ENCODE results near the gene PTPRN2.

The PTPRN2 gene

DNA sequence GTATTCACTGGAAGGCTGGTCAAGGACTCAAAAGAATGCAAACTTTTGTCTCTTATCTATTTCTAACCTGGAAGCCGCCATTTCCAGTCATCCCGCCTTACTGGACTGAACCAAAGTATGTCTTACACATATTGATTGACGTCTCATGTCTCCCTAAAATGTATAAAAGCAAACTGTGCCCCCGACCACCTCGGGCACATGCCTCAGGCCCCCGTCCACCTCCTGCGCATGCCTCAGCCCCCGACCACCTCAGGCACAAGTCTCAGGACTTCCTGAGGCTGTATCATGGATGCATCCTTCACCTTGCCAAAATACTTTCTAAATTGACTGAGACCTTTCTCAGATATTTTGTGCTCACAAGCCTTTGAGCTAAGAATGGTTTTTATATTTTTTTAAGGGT, 148.6 kb downstream of the PTPRN2 start:
- TF ChIP-seq, protein P1, sequence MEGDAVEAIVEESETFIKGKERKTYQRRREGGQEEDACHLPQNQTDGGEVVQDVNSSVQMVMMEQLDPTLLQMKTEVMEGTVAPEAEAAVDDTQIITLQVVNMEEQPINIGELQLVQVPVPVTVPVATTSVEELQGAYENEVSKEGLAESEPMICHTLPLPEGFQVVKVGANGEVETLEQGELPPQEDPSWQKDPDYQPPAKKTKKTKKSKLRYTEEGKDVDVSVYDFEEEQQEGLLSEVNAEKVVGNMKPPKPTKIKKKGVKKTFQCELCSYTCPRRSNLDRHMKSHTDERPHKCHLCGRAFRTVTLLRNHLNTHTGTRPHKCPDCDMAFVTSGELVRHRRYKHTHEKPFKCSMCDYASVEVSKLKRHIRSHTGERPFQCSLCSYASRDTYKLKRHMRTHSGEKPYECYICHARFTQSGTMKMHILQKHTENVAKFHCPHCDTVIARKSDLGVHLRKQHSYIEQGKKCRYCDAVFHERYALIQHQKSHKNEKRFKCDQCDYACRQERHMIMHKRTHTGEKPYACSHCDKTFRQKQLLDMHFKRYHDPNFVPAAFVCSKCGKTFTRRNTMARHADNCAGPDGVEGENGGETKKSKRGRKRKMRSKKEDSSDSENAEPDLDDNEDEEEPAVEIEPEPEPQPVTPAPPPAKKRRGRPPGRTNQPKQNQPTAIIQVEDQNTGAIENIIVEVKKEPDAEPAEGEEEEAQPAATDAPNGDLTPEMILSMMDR (conservative IDR thresholded peaks at IDR 0.05; ENCODE audit: low read length), result no peak
- H3K4me3 ChIP-seq (ENCODE audit: low read length), result no peak overlapping the region
- no peak for DNase-seq (ENCODE audit: low read depth)

DNA sequence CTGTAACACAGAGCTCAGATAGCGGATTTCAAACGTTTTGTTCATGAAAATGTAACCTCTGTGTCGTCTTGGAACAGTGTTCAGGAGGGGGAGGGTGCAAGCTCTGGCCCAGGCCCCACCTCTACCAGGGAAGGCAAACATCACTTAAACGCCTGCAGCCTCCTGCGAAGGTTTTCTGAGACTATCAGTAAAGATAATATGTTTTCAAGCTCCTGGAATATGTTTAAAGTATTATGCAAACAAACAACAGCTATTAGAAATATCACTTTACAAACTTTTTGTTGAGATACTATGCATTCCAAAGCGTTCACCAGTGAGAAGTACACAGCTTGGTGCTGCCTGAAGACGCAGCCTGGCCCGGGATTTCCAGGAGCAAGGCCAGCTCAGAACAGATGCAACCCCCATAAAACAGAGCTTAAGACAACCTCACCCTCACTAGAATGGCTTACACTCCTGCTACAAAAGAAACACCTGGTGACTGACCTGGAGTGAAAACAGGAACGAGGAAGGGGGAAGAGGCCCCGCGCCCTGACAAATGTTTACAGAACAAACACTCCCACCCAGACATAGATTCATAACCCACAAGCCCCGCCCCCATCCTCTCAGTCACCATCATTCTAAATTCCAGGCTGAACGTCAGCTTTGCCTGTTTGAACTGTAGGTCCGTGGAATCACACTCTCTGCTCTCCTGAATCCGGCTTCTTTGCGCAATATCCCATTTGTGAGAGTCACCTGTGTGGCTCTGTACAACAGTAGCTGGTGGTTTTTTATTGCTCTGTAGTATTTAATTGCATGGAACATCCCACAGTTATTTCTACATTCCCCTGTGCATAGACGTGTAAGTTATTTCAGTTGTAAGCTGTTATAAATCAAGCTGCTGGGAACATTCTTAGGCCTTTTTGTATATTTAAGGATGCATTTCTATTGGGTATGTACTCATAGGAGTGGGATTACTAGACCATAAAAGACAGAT, 155.0 kb downstream of the PTPRN2 start:
- TF ChIP-seq, protein P1 (conservative IDR thresholded peaks at IDR 0.05; ENCODE audit: low read length), result no peak
- no peak overlapping the region for H3K4me3 ChIP-seq (ENCODE audit: low read length)
- no peak for DNase-seq (ENCODE audit: low read depth)

DNA sequence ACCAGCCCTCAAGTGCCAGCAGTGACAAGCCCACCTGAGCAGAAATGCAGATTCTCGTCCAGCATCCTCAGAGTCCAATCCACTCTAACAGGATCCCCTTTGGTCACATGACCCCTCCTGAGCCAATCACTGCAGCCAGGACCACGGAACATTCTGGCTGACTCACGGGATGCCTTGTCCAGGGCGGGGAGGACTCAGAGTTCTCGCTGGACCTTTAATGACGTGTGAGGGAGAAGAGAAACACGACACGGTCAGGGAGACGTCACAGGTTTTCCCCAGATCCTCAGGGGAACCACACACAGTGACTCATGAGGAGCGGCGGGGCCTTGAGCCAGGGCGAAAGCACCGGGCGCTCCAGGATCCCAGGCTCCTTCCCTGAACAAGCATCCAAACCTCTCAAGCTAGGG, 155.7 kb downstream of the PTPRN2 start:
- TF ChIP-seq, protein P1 (conservative IDR thresholded peaks at IDR 0.05; ENCODE audit: low read length), result no peak
- no peak for DNase-seq (ENCODE audit: low read depth)
- no peak overlapping the region for H3K4me3 ChIP-seq (ENCODE audit: low read length)

DNA sequence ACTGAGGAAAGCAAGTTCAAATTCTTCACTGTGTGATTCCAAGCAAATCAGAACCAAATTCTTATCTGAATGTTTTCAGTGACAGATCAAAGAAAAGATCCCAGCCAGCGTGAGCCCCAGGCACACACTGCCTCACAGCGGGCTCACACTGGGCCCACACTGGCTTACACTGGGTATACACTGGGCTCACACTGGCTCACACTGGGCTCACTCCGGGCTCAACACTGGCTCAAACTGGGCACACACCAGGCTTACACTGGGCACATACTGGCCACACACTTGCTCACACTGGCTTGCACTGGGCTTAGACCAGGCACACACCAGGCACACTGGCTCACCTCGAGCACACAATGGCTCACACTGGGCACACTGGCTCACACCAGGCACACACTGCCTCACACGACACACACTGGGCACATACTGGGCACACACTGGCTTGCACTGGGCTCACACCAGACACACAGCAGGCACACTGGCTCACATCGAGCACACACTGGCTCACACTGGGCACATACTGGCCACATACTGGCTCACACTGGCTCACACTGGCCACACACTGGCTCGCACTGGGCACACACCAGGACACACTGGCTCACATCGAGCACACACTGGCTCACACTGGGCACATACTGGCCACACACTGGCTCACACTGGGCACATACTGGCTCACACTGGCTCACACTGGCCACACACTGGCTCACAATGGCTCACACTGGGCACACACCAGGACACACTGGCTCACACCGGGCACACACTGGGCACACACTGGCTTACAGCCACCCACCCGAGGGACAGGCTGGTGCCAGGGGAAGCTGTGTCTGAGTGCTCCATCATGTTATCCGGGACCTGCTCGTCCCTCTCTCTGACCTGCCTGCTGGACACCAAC, 156.3 kb downstream of the PTPRN2 start:
- no peak overlapping the region for H3K4me3 ChIP-seq (ENCODE audit: low read length)
- TF ChIP-seq, protein P1 (conservative IDR thresholded peaks at IDR 0.05; ENCODE audit: low read length), result no peak
- DNase-seq (ENCODE audit: low read depth), result no peak

DNA sequence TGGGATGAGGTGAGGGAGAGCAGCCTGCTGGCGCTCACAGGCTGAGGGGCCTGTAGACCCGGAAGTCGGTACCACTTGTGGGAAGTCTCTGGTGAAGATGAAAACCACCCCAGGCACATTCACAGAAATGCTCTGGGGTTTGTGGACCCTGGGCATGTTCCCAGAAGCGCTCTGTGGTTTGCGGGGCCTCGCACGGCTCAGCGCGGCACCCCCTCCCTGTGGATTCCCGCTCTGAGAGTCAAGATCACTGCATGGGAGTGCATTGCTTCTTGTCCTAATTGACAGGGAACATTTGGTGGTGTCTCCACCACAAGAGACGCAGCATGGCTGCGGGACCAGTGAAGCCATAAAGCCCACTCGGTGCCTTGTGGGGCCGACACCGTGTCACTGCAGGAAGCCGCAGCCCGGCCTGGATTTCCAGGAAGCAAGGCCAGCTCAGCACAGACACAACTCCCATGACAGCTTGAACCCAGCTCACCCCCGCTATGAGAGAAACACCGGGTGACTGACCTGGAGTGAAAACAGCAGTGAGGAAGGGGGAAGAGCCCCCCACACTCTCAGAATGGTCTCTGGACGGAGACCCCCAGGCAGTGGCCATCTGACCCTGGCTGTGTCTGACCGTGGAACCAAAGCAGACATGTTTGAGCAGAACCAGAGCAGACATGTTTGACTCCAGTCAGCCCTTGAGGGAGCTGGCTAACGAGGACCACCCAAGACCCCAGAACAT, 157.2 kb downstream of the PTPRN2 start:
- no peak overlapping the region for H3K4me3 ChIP-seq (ENCODE audit: low read length)
- TF ChIP-seq, protein P1 (conservative IDR thresholded peaks at IDR 0.05; ENCODE audit: low read length), result no peak
- DNase-seq (ENCODE audit: low read depth), result no peak

DNA sequence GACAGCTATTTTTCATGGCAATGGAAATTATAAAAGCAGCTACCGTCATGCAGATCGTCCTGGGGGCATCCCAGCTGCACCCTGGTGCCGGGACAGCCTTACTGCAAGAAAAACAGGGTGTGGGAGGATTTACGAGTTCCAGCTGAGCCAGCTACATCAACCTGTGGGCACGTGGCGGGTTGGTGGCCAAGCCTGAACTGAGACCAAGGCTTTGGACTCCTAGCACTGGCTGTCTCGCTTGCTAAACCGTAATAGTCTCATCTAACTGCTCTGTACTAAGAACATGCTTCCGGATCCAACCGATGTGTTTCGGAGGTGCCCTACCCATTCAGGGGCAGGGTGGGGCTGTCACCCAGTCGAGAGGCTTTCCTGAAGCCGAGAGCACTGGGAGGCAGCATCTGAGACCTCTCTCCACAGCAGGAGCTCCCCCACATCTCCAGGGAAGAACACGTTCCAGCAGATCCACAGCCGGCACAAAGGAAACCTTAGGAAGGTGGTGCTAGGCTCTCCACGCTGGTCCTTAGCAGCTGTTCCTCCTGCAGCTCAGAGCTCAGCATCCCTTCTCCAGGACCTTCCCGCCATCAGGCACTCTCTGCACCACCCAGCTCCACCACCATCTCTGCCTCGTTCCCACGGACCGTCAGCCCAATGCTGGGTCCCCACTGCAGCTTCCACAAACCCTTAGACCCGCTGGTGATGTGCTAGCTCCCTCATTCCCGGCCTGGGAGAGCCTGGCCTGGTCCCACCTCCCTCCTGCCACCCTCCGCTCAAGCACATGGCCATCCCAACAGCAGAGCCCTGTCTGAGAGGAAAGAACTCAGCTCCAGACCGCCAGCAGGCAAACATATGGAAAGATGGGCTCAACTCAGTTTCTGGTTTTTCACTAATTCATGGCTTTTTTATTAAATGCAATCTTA, 158.5 kb downstream of the PTPRN2 start:
- DNase-seq (ENCODE audit: low read depth), result no peak
- H3K4me3 ChIP-seq (ENCODE audit: low read length), result no peak overlapping the region
- TF ChIP-seq, protein P1 (conservative IDR thresholded peaks at IDR 0.05; ENCODE audit: low read length), result no peak

Data from AG10803 (cell line).